Measurements from ENCODE around the gene LRRC14B. TPM values are rescaled to one million over a fixed set of nuclear protein-coding genes. Genes with fewer than 3 reads are reported as not detected.

Gene LRRC14B
- total RNA-seq, 1 donor from 2014 or later: not detected

GRCh38 chr5:171801-172331 is 19.4 kb upstream of the LRRC14B start:
- DNase-seq (ENCODE audit: low spot score): peak; percentile 50
- intact Hi-C loops (cut with DNase I): no loop called here
- ATAC-seq: no peak

- ATAC-seq (no peak), DNase-seq (ENCODE audit: low spot score) (no peak)
- intact Hi-C loops (cut with DNase I): no loop called here
These were observed 18.9 kb upstream of the LRRC14B start for GRCh38 chr5:172421-172820.

- peak; percentile 35 for DNase-seq (ENCODE audit: low spot score)
- ATAC-seq: no peak
- intact Hi-C loops (cut with DNase I): no loop called here
These were observed 18.4 kb upstream of the LRRC14B start for GRCh38 chr5:172841-173251.

- intact Hi-C loops (cut with DNase I): no loop called here
- DNase-seq (ENCODE audit: low spot score): peak; percentile 39
- ATAC-seq: no peak
These were observed 17.7 kb upstream of the LRRC14B start for GRCh38 chr5:173392-174290.

GRCh38 chr5:174291-174600 is 17.0 kb upstream of the LRRC14B start:
- intact Hi-C loops (cut with DNase I): no loop called here
- DNase-seq (ENCODE audit: low spot score): no peak
- ATAC-seq: no peak

- DNase-seq (ENCODE audit: low spot score) (no peak), ATAC-seq (no peak)
- intact Hi-C loops (cut with DNase I): no loop called here
These were observed 16.3 kb upstream of the LRRC14B start for GRCh38 chr5:174876-175465.

GRCh38 chr5:176296-176823 is 14.9 kb upstream of the LRRC14B start:
- DNase-seq (ENCODE audit: low spot score) (no peak), ATAC-seq (no peak)
- intact Hi-C loops (cut with DNase I): no loop called here

- DNase-seq (ENCODE audit: low spot score): no peak
- no peak for ATAC-seq
These were observed 13.2 kb upstream of the LRRC14B start for GRCh38 chr5:178110-178509.

GRCh38 chr5:179401-179800 is 11.9 kb upstream of the LRRC14B start:
- DNase-seq (ENCODE audit: low spot score) (no peak), ATAC-seq (no peak)
- intact Hi-C loops (cut with DNase I): no loop called here

More at GRCh38 chr5:178110-178509, 13.2 kb upstream of the LRRC14B start:
- intact Hi-C loops (cut with DNase I): no loop called here

- intact Hi-C loops (cut with DNase I): no loop called here
- ATAC-seq (no peak), DNase-seq (ENCODE audit: low spot score) (no peak)
These were observed 10.9 kb upstream of the LRRC14B start for GRCh38 chr5:180286-180918.

- no peak for ATAC-seq
- intact Hi-C loops (cut with DNase I): no loop called here
- DNase-seq (ENCODE audit: low spot score): no peak
These were observed 10.1 kb upstream of the LRRC14B start for GRCh38 chr5:181160-181559.

GRCh38 chr5:181566-181965 is 9.7 kb upstream of the LRRC14B start:
- intact Hi-C loops (cut with DNase I): no loop called here
- ATAC-seq (no peak), DNase-seq (ENCODE audit: low spot score) (no peak)

- ATAC-seq (no peak), DNase-seq (ENCODE audit: low spot score) (no peak)
- intact Hi-C loops (cut with DNase I): no loop called here
These were observed 9.2 kb upstream of the LRRC14B start for GRCh38 chr5:182126-182525.

- no peak for DNase-seq (ENCODE audit: low spot score)
- intact Hi-C loops (cut with DNase I): no loop called here
- no peak for ATAC-seq
These were observed 6.8 kb upstream of the LRRC14B start for GRCh38 chr5:184471-184870.

GRCh38 chr5:185095-186070 is 5.9 kb upstream of the LRRC14B start:
- no peak for ATAC-seq
- intact Hi-C loops (cut with DNase I): no loop called here

GRCh38 chr5:186091-187041 is 4.9 kb upstream of the LRRC14B start:
- intact Hi-C loops (cut with DNase I): no loop called here
- ATAC-seq (no peak), DNase-seq (ENCODE audit: low spot score) (no peak)

More at GRCh38 chr5:185095-186070, 5.9 kb upstream of the LRRC14B start:
- no peak for DNase-seq (ENCODE audit: low spot score)

- ATAC-seq (no peak), DNase-seq (ENCODE audit: low spot score) (peak; percentile 26)
- intact Hi-C loops (cut with DNase I): no loop called here
These were observed 4.3 kb upstream of the LRRC14B start for GRCh38 chr5:187042-187431.

Data from sciatic nerve (tissue), 2 donors.